ENCODE data around the gene PLPP4. TPM values are rescaled to one million over a fixed set of nuclear protein-coding genes. Genes with fewer than 3 reads are reported as not detected.

The PLPP4 gene
- 0.13 TPM in 1 of 5 replicates, not detected in the others for total RNA-seq (2022; extraction: Qiagen RNA extraction; ENCODE audit: low read depth)

DNA sequence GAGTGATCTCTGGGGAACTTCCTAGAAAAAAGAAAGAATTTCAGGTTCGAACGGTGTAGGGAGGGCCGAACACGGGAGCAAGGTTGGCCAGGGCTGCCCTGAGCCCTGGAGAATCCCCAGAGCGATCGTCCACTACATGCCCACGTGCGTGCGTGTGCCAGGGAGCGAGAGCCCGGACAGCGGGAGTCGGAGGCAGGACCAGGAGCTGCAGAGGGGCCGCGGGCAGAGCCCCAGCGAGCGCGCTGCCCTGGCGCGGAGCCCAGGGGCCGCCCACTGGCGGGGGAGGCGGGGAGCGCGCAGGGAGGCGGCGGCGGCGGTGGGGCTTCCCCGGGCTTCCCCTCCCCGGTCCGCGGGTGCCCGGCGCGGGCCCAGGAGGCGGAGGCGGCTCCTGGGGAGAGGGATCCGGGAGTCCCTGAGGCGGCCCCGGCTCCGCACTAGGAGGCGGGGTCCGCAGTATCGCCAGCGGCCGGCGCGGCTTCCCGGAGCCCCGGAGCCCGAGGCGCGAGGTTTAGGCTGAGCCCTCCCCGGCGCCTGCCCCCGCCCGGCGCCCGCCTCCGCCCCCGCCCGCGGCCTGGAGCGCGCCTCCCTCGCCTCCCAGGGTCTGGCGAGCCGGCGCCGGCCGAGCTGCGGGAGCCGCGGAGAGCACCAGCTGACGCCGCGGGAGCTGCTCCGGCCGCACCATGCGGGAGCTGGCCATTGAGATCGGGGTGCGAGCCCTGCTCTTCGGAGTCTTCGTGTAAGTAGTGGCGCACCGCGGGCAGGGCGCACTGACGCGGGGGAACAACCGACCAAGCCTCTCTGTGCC, at the start of gene PLPP4:
Gene PLPP4, plus strand, starts transcription at position 602 of the 805 bp plus-strand sequence. Its CDS starts 79 bp downstream, at position 681.

